Lower leg skin (tissue), 4 donors: Measurements from ENCODE around the gene NREP. TPM values are rescaled to one million over a fixed set of nuclear protein-coding genes. Genes with fewer than 3 reads are reported as not detected.

Experiments used
- DNase-seq, 2 donors: peaks; one replicate each; pipeline ENCODE4 v3.0.0-alpha.2; 2019; ENCODE audit warnings: low spot score in 2 of 2
- H3K4me3 ChIP-seq: fragments of 200-600 bp; sonication (generic); 2 replicates; pipeline ENCODE4 v1.5.1; 2017; ENCODE audit warnings: mild to moderate bottlenecking, low read depth; ENCODE audit not compliant: poor library complexity, severe bottlenecking
- POLR2A ChIP-seq, 2 donors: fragments of 450-650 bp; IDR thresholded peaks; one replicate each; pipeline ENCODE4 v1.6.1; 2016 to 2017; ENCODE audit warnings: antibody characterized with exemption in 2 of 2, mild to moderate bottlenecking in 1 of 2, moderate library complexity in 1 of 2
- WGBS, 2 donors: methylation state at CpG; one replicate each; pipeline ENCODE4 v1.1.5; 2018; 5-methylcytosine and 5-hydroxymethylcytosine counted together
- intact Hi-C: fragments of 100-400 bp; cut with DNase I; formaldehyde crosslinking; loops from one replicate; pipeline ENCODE4 v1.15.0; 2023; ENCODE audit warnings: low total_unique reads
- total RNA-seq, 4 donors: library from RNA; depleted of rRNA; stranded (reverse); fragments of >200 nt; gene quantifications; one replicate each; pipeline ENCODE4 v1.1.0, GENCODE V29; 2016
- TF ChIP-seq, protein P1 (sequence below), 3 donors: fragments of 450-650 bp; IDR thresholded peaks; one replicate each; pipeline ENCODE4 v1.5.1; 2016; ENCODE audit warnings: antibody characterized with exemption in 3 of 3, mild to moderate bottlenecking in 3 of 3, moderate library complexity in 2 of 3

Gene NREP
- total RNA-seq, 4 donors from 2014 or later: 2.2 to 7.3 (median 2.4) TPM

DNA sequence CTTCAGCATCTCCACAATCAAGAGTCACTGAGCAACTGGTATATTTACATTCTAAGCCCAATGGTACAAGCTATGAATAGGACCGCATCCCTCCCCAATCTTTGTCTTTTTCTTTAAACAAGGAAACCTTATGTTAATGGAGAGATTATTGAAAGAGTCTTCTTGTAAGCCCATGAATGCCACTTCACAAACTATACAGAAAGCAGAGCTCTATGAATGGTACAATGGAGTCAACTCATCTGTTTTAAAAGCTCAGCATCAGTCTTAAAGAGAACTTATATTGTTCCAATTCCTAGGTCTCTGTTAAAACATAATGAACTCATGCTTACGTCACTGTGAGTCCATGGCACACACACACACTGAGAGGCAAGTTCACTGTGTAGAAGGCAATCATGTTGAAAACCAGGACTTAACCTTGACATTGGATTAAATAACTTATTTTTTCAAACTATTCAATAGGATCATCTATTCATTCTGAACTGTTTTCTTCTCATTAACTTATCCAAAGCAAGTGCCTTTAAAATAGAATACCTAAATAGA, 4.5 kb downstream of the NREP start:
- intact Hi-C loops: no loop called here

DNA sequence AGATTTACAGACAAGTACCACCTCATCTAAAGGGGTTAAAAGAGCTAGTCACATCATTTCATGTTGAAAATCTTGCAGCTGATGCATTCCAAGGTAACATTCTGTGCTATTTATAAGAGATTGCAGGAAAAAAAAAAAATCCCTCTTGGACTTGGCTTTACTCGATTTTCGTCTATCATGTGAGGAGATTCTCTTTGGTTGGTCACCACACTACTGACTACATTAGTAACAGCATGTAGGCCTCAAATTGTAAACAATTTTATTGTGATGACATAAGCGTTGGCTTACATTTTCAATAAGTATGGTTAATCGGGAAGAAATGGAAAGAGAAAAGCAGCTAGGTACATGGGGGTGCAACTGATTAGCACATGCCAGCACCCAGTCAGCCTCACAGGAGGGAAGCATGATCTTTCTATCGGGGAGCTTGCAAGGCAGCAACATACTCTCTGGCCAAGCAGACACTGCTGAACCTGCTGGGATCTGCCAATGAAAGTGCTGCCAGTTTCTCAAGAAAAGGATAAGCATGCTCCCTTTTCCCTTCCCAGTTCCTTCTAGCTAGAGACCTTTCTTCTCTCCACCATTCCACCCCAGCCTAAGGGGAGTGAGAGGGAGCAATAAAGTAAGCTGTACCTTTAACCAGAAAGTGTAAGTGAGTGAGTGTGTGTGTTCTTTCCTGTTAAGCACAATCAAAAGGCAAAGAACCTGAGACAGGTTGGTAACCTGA, 7.5 kb downstream of the NREP start:
- TF ChIP-seq, protein P1, sequence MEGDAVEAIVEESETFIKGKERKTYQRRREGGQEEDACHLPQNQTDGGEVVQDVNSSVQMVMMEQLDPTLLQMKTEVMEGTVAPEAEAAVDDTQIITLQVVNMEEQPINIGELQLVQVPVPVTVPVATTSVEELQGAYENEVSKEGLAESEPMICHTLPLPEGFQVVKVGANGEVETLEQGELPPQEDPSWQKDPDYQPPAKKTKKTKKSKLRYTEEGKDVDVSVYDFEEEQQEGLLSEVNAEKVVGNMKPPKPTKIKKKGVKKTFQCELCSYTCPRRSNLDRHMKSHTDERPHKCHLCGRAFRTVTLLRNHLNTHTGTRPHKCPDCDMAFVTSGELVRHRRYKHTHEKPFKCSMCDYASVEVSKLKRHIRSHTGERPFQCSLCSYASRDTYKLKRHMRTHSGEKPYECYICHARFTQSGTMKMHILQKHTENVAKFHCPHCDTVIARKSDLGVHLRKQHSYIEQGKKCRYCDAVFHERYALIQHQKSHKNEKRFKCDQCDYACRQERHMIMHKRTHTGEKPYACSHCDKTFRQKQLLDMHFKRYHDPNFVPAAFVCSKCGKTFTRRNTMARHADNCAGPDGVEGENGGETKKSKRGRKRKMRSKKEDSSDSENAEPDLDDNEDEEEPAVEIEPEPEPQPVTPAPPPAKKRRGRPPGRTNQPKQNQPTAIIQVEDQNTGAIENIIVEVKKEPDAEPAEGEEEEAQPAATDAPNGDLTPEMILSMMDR (IDR thresholded peaks at IDR 0.05): no peak
- TF ChIP-seq POLR2A (IDR thresholded peaks at IDR 0.05): no peak
- H3K4me3 ChIP-seq: no peak overlapping the region
- 76 to 78% methylated on average over 5 of the region's 5 CpGs for WGBS, 2 donors
- intact Hi-C loops: no loop called here
- no peak for DNase-seq

More for the DNA sequence above, 4.5 kb downstream of the NREP start:
- H3K4me3 ChIP-seq: no peak overlapping the region
- TF ChIP-seq, protein P1 (IDR thresholded peaks at IDR 0.05): no peak
- TF ChIP-seq POLR2A (IDR thresholded peaks at IDR 0.05): no peak
- WGBS, 2 donors: 94 to 96% methylated on average over 2 of the region's 2 CpGs
- DNase-seq: no peak

DNA sequence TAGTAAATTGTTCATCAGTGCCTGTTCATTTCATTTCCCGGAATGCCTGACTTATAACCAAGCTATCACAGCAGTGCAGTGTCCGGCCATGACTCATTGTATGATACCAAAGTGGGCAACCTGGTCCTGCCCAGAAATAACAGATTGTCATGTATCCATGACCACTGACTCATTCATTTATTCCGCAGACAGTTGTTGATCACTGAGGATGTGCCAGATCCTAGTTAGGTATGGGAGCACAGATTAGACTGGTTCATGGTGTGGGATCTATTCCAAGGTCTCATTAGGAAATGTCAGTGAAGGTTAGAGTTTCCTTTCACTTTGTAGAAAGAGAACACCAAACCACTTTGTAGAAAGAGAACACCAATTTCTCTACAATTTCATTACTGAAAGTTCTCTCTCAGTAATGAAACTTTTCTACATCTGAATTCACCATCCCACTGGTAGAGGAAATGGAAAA, 8.7 kb downstream of the NREP start:
- no peak overlapping the region for H3K4me3 ChIP-seq
- 55 to 74% methylated on average over 3 of the region's 3 CpGs for WGBS, 2 donors
- no peak for DNase-seq
- TF ChIP-seq, protein P1 (IDR thresholded peaks at IDR 0.05): no peak
- TF ChIP-seq POLR2A (IDR thresholded peaks at IDR 0.05): no peak
- intact Hi-C loops: no loop called here

DNA sequence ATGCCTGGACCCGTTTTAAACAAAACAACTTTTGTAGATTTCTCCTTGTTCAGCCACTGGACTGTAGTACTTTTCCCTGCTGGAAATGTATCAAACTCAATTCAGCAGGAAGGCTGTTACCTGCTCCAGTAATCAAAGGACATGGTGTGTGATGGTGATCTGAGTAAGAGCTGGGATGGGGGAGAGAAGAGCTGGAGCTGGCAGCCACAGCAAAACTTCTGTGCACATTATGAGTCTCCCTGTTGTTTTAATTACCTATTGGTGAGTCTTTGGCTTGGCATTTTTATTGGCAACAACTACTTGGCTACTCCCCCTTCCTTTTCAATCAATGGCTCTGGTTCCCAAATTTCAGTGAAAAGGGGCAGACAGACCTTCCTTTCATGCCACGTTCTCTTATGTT, 9.7 kb downstream of the NREP start:
- 67 to 71% methylated on average over 2 of the region's 2 CpGs for WGBS, 2 donors
- DNase-seq: no peak
- TF ChIP-seq, protein P1 (IDR thresholded peaks at IDR 0.05): no peak
- TF ChIP-seq POLR2A (IDR thresholded peaks at IDR 0.05): no peak
- no peak overlapping the region for H3K4me3 ChIP-seq
- intact Hi-C loops: no loop called here

DNA sequence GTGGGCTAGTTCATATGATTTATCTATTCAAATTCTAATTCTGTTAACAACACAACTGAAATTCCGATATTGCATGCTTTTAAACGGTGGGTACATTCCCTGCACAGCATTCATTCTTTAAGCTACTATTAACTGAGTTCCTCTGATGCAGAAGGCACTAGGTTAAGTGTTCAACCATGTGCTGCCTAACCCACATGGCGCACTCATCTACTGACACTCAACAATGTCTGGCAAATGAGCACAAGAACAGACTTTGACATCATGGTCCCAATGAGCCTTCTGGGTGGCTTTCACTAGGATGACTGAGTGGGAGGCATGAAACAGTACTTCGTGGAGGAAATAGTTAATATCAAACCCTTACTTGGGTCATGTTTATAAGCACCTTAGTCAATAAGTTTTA, 10.2 kb downstream of the NREP start:
- DNase-seq: no peak
- intact Hi-C loops: no loop called here
- whole genome bisulfite sequencing, 2 donors: 84 to 85% methylated on average over 4 of the region's 4 CpGs
- TF ChIP-seq POLR2A (IDR thresholded peaks at IDR 0.05): no peak
- TF ChIP-seq, protein P1 (IDR thresholded peaks at IDR 0.05): no peak
- no peak overlapping the region for H3K4me3 ChIP-seq
